Liver (tissue), 3 donors: Measurements from ENCODE around the gene CDK19.

ENCODE experiments used
- ATF3 ChIP-seq: IDR thresholded peaks from 2 replicates; pipeline ENCODE4 v1.6.1; 2016; ENCODE audit warnings: antibody characterized with exemption
- CTCF ChIP-seq: fragments of 150-350 bp; IDR thresholded peaks from 2 replicates; pipeline ENCODE4 v1.5.1; 2017; ENCODE audit warnings: improper control_type of control experiment, low read depth, low read length; ENCODE audit not compliant: missing input control
- EGR1 ChIP-seq, 2 donors: IDR thresholded peaks; 2 replicates each; pipeline ENCODE4 v1.6.1; 2016 to 2018; ENCODE audit warnings: antibody characterized with exemption in 2 of 2, low read depth in 2 of 2
- FOXA2 ChIP-seq: IDR thresholded peaks from 2 replicates; pipeline ENCODE4 v1.6.1; 2016; ENCODE audit warnings: antibody characterized with exemption
- HNF4A ChIP-seq, 2 donors: conservative IDR thresholded peaks; 2 replicates each; pipeline ENCODE4 v1.6.1; 2016; ENCODE audit warnings: antibody characterized with exemption in 2 of 2, mild to moderate bottlenecking in 2 of 2
- JUND ChIP-seq, 2 donors: IDR thresholded peaks; 2 replicates each; pipeline ENCODE4 v1.6.1; 2016; ENCODE audit warnings: antibody characterized with exemption in 2 of 2
- MAX ChIP-seq: IDR thresholded peaks from 2 replicates; pipeline ENCODE4 v1.6.1; 2016; ENCODE audit warnings: antibody characterized with exemption
- RAD21 ChIP-seq, 2 donors: IDR thresholded peaks; 2 replicates each; pipeline ENCODE4 v1.6.1; 2016; ENCODE audit warnings: antibody characterized with exemption in 2 of 2, mild to moderate bottlenecking in 2 of 2
- REST ChIP-seq: IDR thresholded peaks from 2 replicates; pipeline ENCODE4 v1.6.1; 2016; ENCODE audit warnings: antibody characterized with exemption, mild to moderate bottlenecking
- RXRA ChIP-seq, 2 donors: IDR thresholded peaks; 2 replicates each; pipeline ENCODE4 v1.6.1; 2017 to 2018; ENCODE audit warnings: antibody characterized with exemption in 2 of 2, mild to moderate bottlenecking in 1 of 2
- SP1 ChIP-seq: IDR thresholded peaks from 2 replicates; pipeline ENCODE4 v1.6.1; 2018; ENCODE audit warnings: antibody characterized with exemption, mild to moderate bottlenecking
- TAF1 ChIP-seq: conservative IDR thresholded peaks from 2 replicates; pipeline ENCODE4 v1.6.1; 2016; ENCODE audit warnings: antibody characterized with exemption, mild to moderate bottlenecking
- YY1 ChIP-seq: IDR thresholded peaks from 2 replicates; pipeline ENCODE4 v1.6.1; 2016; ENCODE audit warnings: antibody characterized with exemption, mild to moderate bottlenecking
- donor health status: healthy.
- donor health status: healthy.

GRCh38 chr6:110573136-110573535 is 242.1 kb downstream of the CDK19 start:
- no peak for TF ChIP-seq CTCF
- TF ChIP-seq REST, result no peak
- no peak for TF ChIP-seq EGR1 (IDR thresholded peaks at IDR 0.05; ENCODE audit: low read depth in 2 of 2)
- TF ChIP-seq MAX, result no peak
- TF ChIP-seq RAD21 (IDR thresholded peaks at IDR 0.05), result no peak
- no peak for TF ChIP-seq FOXA2
- no peak for TF ChIP-seq HNF4A (conservative IDR thresholded peaks at IDR 0.05)
- no peak for TF ChIP-seq ATF3
- TF ChIP-seq JUND (IDR thresholded peaks at IDR 0.05), result no peak
- TF ChIP-seq TAF1, result no peak
- no peak for TF ChIP-seq SP1
- TF ChIP-seq YY1, result no peak
- no peak for TF ChIP-seq RXRA (IDR thresholded peaks at IDR 0.05)
